ENCODE results near the gene DXO.

GRCh38 chr6:31935823-31936222 is 36.1 kb downstream of the DXO start:
- TF ChIP-seq CTCF (IDR thresholded peaks at IDR 0.05) (no peak), ZFX (IDR thresholded peaks at IDR 0.05; ENCODE audit: borderline replicate concordance) (no peak)
